Thyroid gland (tissue), 4 donors: ENCODE results near the gene TFAP2E. TPM values are rescaled to one million over a fixed set of nuclear protein-coding genes. Genes with fewer than 3 reads are reported as not detected.

Experiments
- DNase-seq, 2 donors: peaks; one replicate each; pipeline ENCODE4 v3.0.0-alpha.2; 2019
- H3K27ac ChIP-seq, 3 donors: fragments of 200-600 bp; sonication (generic); 1 replicate in 2 of 3; 2 replicates in 1 of 3; pipeline ENCODE4 v1.5.1; 2016 to 2019; ENCODE audit warnings: mild to moderate bottlenecking in 1 of 3, moderate library complexity in 1 of 3
- H3K27me3 ChIP-seq: fragments of 200-600 bp; sonication (generic); one replicate; pipeline ENCODE4 v1.5.1; 2019
- H3K36me3 ChIP-seq, 2 donors: fragments of 200-600 bp; sonication (generic); one replicate each; pipeline ENCODE4 v1.5.1; 2016 to 2019
- H3K4me1 ChIP-seq, 2 donors: fragments of 200-600 bp; sonication (generic); one replicate each; pipeline ENCODE4 v1.5.1; 2017 to 2019
- H3K4me3 ChIP-seq, 3 donors: fragments of 200-600 bp; sonication (generic); replicated peaks in 1 of 3; 1 replicate in 2 of 3; 2 replicates in 1 of 3; pipeline ENCODE4 v1.5.1; 2016; ENCODE audit warnings: mild to moderate bottlenecking in 1 of 3
- H3K9me3 ChIP-seq: fragments of 200-600 bp; sonication (generic); one replicate; pipeline ENCODE4 v1.5.1; 2017
- CTCF ChIP-seq, 6 experiments: fragments of 200-600 bp in 3 of 6; fragments of 450-650 bp in 3 of 6; sonication (generic) in 3 of 6; IDR thresholded peaks; one replicate each; pipeline ENCODE4 v1.5.1; 2016 to 2019; ENCODE audit warnings: antibody characterized with exemption in 6 of 6, mild to moderate bottlenecking in 2 of 6, inconsistent platforms in 1 of 6, moderate library complexity in 1 of 6
- POLR2A ChIP-seq, 2 donors: fragments of 450-650 bp; IDR thresholded peaks; one replicate each; pipeline ENCODE4 v1.6.1; 2017; ENCODE audit warnings: antibody characterized with exemption in 2 of 2, mild to moderate bottlenecking in 2 of 2, moderate library complexity in 1 of 2
- WGBS, 2 donors: methylation state at CpG; one replicate each; pipeline ENCODE4 v1.1.5; 2017; 5-methylcytosine and 5-hydroxymethylcytosine counted together
- intact Hi-C: fragments of 100-400 bp; cut with DNase I; formaldehyde crosslinking; loops from one replicate; pipeline ENCODE4 v1.15.1; 2023
- total RNA-seq, 4 donors: library from RNA; depleted of rRNA; stranded (reverse); fragments of >200 nt; gene quantifications; one replicate each; pipeline ENCODE4 v1.2.3, GENCODE V29; 2016

The TFAP2E gene
- total RNA-seq, 4 donors from 2014 or later, result 0.81 TPM; not detected in 3

- Histone ChIP-seq H3K9me3 (no peaks in the 10 kb centered on the region), H3K36me3 (no peaks in the 10 kb centered on the region), H3K4me3 (no peak overlapping the region), H3K4me1 (no peaks in the 10 kb centered on the region), H3K27me3 (no peaks in the 10 kb centered on the region), H3K27ac (no peak overlapping the region)
- TF ChIP-seq CTCF (IDR thresholded peaks at IDR 0.05) (no peak), POLR2A (IDR thresholded peaks at IDR 0.05) (no peak)
- intact Hi-C loops, result no loop called here
- WGBS, 2 donors, result 96% methylated on average over 5 to 14 of the region's 25 CpGs
- no peak for DNase-seq
Observed at GRCh38 chr1:35590476-35591040, 17.4 kb downstream of the TFAP2E start.

GRCh38 chr1:35591211-35591610 is 18.1 kb downstream of the TFAP2E start:
- Histone ChIP-seq H3K27me3 (no peaks in the 10 kb centered on the region), H3K9me3 (no peaks in the 10 kb centered on the region), H3K36me3 (no peaks in the 10 kb centered on the region), H3K27ac (no peak overlapping the region), H3K4me1 (no peaks in the 10 kb centered on the region), H3K4me3 (no peak overlapping the region)
- WGBS, 2 donors, result 93 to 96% methylated on average over 8 of the region's 8 CpGs
- TF ChIP-seq CTCF (IDR thresholded peaks at IDR 0.05) (no peak), POLR2A (IDR thresholded peaks at IDR 0.05) (no peak)
- intact Hi-C loops, result no loop called here
- no peak for DNase-seq

DNA sequence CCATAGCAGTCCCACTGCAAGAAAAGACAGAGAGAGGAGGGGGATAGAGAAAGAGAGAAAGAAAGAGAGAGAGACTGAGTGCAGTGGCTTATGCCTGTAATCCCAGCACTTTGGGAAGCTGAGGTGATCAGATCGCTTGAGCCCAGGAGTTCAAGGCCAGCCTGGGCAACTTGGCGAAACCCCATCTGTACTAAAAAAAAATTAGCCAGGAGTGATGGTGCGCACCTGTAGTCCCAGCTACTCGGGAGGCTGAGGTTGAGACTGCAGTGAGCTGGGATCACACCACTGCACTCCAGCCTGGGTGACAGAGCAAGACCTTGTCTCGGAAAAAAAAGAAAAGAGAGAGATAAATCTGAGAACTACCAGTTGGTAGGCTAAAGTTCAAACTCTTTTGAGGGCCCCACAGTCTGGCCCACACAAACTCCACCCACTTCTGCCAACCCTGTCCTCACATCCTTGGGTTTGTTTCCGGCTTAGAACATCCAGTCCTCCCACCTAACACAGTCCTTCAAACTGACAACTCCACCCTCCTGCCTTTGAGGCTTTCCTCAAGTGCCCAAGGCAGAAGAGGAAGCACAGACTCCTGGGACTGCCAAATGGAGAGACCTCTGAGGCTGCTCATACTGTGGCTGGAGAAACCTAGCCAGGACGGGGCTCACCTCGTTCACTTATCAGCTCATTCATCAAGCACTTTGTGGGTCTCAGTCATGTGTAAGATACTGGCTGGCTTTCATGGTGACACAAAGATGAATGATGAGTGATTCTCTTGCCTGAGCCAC is 20.1 kb downstream of the TFAP2E start:
- TF ChIP-seq CTCF (IDR thresholded peaks at IDR 0.05), result no peak
- no peak for TF ChIP-seq POLR2A (IDR thresholded peaks at IDR 0.05)

GRCh38 chr1:35594005-35594760 is 21.1 kb downstream of the TFAP2E start:
- intact Hi-C loops, result no loop called here
- Histone ChIP-seq H3K4me1 (no peaks in the 10 kb centered on the region), H3K27ac (no peak overlapping the region), H3K27me3 (no peaks in the 10 kb centered on the region), H3K9me3 (no peaks in the 10 kb centered on the region), H3K4me3 (no peak overlapping the region), H3K36me3 (no peaks in the 10 kb centered on the region)
- no peak for DNase-seq
- 91 to 94% methylated on average over 7 to 9 of the region's 9 CpGs for WGBS, 2 donors
- TF ChIP-seq POLR2A (IDR thresholded peaks at IDR 0.05), result no peak
- TF ChIP-seq CTCF (IDR thresholded peaks at IDR 0.05), result no peak

More for the DNA sequence above, 20.1 kb downstream of the TFAP2E start:
- Histone ChIP-seq H3K4me1 (no peaks in the 10 kb centered on the region), H3K27me3 (no peaks in the 10 kb centered on the region), H3K4me3 (no peak overlapping the region), H3K36me3 (no peaks in the 10 kb centered on the region), H3K9me3 (no peaks in the 10 kb centered on the region), H3K27ac (no peak overlapping the region)
- 70 to 74% methylated on average over 8 of the region's 8 CpGs for WGBS, 2 donors
- intact Hi-C loops, result no loop called here
- DNase-seq, result no peak

- TF ChIP-seq CTCF (IDR thresholded peaks at IDR 0.05) (no peak), POLR2A (IDR thresholded peaks at IDR 0.05) (no peak)
- Histone ChIP-seq H3K36me3 (peaks cover 0 to 4% of the 10 kb centered on the region in 2 donors), H3K27me3 (no peaks in the 10 kb centered on the region), H3K4me3 (no peak overlapping the region), H3K4me1 (no peaks in the 10 kb centered on the region), H3K27ac (no peak overlapping the region), H3K9me3 (no peaks in the 10 kb centered on the region)
- intact Hi-C loops, result no loop called here
- WGBS, 2 donors, result 94% methylated on average over 7 of the region's 7 CpGs
- DNase-seq, result no peak
Observed at GRCh38 chr1:35595684-35596083, 22.6 kb downstream of the TFAP2E start.
